Measurements from ENCODE around the gene ADCY3.

The ADCY3 gene

DNA sequence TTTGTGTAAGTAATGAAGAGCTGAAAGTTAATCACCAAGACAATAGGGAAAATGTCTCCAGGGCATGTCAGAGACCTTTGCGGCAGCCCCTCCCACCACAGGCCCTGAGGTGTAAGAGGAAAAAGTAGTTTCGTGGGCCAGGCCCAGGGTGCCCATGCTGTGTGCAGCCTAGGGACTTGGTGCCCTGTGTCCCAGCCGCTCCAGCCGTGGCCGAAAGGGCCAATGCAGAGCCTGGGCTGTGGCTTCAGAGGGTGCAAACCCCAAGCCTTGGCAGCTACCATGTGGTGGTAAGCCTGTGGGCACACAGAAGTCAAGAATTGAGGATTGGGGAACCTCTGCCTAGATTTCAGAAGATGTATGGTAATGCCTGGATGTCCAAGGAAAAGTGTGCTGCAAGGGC is 74.3 kb downstream of the ADCY3 start:
- no peak for TF ChIP-seq CTCF (IDR thresholded peaks at IDR 0.05; ENCODE audit: low read depth, low read length, missing control alignments)
- no peak overlapping the region for H3K4me3 ChIP-seq (ENCODE audit: low read depth, low read length)
- no peak for DNase-seq (ENCODE audit: low read depth)

DNA sequence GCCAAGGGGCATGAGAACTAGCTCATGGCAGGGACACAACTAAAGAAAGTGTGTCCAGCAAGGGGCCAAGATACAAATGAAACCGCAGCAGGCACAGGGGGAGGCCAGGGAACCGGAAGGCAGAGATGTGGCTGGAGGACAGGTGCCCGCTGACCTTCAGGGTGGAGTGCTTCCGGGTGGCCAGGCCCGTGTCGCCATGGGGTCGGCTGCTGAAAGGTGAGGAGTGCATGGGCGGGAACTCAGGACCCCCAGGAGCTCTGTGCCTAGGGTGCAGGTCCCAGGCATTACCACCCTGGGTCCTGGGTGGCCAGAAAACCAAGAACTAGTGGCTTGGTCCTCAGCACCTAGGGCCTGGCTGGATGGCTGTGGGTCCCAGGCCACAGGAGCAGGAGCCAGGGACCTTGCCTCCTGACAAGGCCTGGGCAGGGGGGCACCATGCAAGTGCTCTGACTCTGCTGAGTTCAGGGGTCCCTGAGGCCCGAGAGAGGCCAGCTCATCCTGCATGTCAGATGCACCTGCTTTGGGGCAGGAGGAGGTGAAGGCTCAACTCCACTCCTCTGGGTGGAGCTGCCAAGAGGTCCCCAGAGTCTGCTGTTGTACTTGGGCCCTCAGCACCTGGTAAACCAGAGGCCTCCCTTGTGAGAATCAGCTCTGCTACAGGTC is 75.9 kb downstream of the ADCY3 start:
- no peak for TF ChIP-seq CTCF (IDR thresholded peaks at IDR 0.05; ENCODE audit: low read depth, low read length, missing control alignments)
- H3K4me3 ChIP-seq (ENCODE audit: low read depth, low read length), result no peak overlapping the region

DNA sequence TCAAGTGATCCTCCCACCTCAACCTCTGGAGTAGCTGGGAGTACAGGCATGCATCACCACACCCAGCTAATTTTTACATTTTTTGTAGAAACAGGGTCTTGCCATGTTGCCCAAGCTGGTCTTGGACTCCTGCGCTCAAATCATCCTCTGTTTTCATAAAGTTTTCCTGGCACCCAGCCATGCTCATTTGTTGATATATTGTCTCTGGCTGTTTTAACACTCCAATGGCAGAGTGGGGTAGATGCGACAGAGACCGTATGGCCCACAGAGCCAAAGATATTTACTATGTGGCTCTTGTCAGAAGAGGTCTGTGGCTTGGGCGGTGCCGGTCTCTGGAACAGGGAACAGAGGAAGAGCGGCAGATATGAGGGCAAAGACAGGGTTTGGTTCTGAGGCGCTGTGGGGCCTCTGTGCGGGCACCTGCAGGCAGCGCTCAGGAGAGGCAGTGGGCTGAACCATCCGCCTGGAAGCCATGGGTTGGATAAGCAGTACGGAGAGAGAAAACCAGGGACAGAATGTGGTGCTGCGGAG is 76.6 kb downstream of the ADCY3 start:
- no peak overlapping the region for H3K4me3 ChIP-seq (ENCODE audit: low read depth, low read length)
- TF ChIP-seq CTCF (IDR thresholded peaks at IDR 0.05; ENCODE audit: low read depth, low read length, missing control alignments), result no peak
- no peak for DNase-seq (ENCODE audit: low read depth)

More for the DNA sequence above, 75.9 kb downstream of the ADCY3 start:
- DNase-seq (ENCODE audit: low read depth), result no peak

DNA sequence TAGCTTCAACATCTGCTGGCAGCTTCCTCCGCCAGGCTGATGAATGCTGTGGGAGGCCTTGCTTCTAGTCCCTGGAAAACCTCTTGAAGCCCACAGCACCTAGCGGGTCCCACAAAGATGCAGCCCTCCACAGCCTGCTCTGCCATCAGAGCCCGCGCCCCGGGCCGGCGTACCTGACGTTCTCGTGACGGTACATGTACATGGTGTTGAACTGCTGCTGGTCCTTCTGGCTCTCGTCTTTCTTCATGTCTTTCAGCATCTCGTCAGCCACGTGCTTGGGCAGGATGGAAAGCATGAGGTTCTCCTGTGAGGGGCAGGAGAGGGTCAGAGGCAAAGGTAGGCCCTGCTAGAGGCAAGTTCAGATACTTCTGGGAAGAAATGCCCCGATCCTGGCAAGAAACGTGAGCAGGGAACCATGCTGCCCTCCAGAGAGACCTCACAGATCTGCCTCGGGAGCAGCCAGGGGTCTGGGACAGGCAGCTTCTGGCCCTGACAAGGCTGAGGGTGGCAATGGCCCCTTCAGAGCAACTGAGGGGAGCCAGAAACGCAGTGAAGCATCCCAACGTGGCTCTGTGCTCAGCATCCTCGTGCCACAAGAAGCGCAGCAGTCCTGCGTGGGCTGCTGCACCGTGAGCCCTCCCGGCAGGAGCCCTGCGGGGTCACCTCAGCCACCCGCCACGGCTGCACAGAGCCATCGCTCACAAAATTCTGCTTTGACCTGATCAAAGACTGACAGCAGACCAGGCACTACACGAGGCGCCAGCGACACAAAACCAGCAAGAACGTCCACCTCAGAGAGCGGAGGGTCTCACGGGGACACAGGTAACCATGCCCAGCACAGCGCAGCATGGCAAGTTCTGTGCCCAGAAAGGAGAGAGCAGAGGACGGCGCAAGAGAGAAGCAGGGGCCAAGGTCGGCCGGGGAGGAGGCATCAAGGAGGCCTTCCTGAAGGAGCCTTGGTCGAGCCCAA is 77.7 kb downstream of the ADCY3 start:
- H3K4me3 ChIP-seq (ENCODE audit: low read depth, low read length), result no peak overlapping the region
- no peak for TF ChIP-seq CTCF (IDR thresholded peaks at IDR 0.05; ENCODE audit: low read depth, low read length, missing control alignments)
- DNase-seq (ENCODE audit: low read depth), result no peak

GRCh38 chr2:24840962-24841945 is 78.8 kb downstream of the ADCY3 start:
- DNase-seq (ENCODE audit: low read depth), result no peak
- TF ChIP-seq CTCF (IDR thresholded peaks at IDR 0.05; ENCODE audit: low read depth, low read length, missing control alignments), result no peak

DNA sequence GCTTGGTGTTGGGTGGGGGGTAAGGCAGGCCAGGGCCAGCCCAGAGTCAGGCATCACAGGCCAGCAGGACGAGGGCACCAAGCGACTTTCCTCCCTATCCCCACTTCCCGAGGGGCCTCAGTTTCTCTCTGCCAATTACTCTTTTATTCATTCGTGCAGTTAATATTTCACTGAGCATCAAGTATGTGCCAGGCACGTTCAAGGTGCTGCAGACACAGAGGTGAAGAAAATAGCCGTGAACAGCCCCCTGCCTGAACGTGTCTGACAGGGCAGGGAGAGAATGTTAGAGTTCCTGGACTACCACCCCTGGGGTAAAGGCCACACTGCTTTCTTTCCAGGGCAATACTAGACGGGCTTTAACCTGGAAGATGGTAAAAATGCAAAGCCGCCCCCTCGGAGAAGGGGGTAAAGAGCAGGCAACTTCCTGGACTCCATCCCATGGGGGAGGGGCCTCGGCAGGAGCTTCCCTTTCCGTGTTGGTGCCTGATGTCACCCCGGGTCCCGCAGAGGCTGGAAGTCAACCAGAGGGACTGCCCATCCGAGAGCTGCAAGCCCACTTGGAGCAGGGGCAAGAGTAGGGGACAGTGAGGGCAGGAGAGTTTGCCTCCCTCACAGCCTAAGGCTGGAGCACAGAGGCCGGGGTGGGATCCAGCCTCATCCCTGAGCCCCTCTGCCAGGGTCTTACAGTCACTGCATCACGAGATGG is 79.7 kb downstream of the ADCY3 start:
- no peak for DNase-seq (ENCODE audit: low read depth)
- no peak overlapping the region for H3K4me3 ChIP-seq (ENCODE audit: low read depth, low read length)
- TF ChIP-seq CTCF (IDR thresholded peaks at IDR 0.05; ENCODE audit: low read depth, low read length, missing control alignments), result no peak

More at GRCh38 chr2:24840962-24841945, 78.8 kb downstream of the ADCY3 start:
- no peak overlapping the region for H3K4me3 ChIP-seq (ENCODE audit: low read depth, low read length)

All from GM12864 (cell line).